PC-3 (cell line): ENCODE measurements around the gene ZFP64.

ENCODE experiments used
- CTCF ChIP-seq: fragments of 300-600 bp; sonication (generic); conservative IDR thresholded peaks from 2 replicates; pipeline ENCODE4 v1.5.1; 2017; ENCODE audit warnings: antibody characterized with exemption, low read depth, mild to moderate bottlenecking, low read length
- EZH2 ChIP-seq: fragments of 300-600 bp; sonication (generic); IDR thresholded peaks from one replicate; pipeline ENCODE4 v1.6.1; 2017; ENCODE audit warnings: antibody characterized with exemption, mild to moderate bottlenecking, low read length; ENCODE audit not compliant: unreplicated experiment

GRCh38 chr20:52132337-52132736 lies 59.2 kb downstream of the ZFP64 start:
- TF ChIP-seq CTCF (no peak), EZH2 (no peak)
